Ramos (cell line): ENCODE measurements around the gene ARID1A.

ENCODE experiments used
- in situ Hi-C: fragments of 300-500 bp; cut with MboI; formaldehyde crosslinking; loops from one replicate; pipeline ENCODE4 v1.14.3; 2022; ENCODE audit warnings: low sequenced_read_pairs; ENCODE audit not compliant: unreplicated experiment

ARID1A gene

DNA sequence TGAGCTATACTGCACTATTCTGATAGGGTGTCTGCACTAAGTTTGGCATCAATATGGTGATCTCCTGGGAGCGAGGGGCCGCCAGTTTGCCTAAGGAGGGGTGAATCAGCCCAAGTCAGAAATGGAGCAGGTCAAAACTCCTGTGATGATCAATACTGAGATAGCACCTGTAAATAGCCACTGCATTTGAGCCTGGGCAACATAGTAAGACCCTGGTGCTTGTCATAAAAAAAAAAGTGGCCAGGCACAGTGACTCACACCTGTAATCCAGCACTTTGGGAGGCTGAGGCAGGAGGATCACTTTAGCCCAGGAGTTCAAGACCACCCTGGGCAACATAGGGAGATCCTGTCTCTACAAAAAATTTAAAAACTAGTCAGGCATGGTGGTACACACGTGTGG lies 119.1 kb downstream of the ARID1A start:
- in situ Hi-C loops, result no loop called here

DNA sequence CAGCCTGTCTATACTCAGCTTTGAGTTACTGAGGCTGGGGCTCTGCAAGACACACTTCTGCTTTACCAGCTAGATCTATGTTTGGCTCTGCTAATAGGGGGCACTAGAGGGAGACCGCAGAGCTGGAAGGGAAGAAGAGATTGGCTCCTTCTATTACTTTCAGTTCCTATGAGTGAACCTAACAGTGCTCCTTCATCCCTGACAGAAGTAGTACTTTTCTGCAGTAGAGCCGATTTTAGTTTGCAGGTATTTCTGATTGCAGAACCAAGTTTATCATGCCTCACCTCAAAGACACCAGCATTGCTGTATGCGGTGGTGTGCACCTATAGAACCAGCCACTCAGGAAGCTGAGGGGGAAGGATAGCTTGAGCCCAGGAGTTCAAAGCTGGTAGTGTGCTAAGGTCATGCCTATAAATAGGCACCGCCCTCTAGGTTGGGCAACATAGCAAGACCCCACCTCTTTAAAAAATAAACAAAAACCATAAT lies 125.0 kb downstream of the ARID1A start:
- in situ Hi-C loops, result no loop called here

- in situ Hi-C loops, result no loop called here
Measured at GRCh38 chr1:26822737-26823395, 127.1 kb downstream of the ARID1A start.

GRCh38 chr1:26824731-26825130 lies 128.9 kb downstream of the ARID1A start:
- in situ Hi-C loops, result no loop called here

DNA sequence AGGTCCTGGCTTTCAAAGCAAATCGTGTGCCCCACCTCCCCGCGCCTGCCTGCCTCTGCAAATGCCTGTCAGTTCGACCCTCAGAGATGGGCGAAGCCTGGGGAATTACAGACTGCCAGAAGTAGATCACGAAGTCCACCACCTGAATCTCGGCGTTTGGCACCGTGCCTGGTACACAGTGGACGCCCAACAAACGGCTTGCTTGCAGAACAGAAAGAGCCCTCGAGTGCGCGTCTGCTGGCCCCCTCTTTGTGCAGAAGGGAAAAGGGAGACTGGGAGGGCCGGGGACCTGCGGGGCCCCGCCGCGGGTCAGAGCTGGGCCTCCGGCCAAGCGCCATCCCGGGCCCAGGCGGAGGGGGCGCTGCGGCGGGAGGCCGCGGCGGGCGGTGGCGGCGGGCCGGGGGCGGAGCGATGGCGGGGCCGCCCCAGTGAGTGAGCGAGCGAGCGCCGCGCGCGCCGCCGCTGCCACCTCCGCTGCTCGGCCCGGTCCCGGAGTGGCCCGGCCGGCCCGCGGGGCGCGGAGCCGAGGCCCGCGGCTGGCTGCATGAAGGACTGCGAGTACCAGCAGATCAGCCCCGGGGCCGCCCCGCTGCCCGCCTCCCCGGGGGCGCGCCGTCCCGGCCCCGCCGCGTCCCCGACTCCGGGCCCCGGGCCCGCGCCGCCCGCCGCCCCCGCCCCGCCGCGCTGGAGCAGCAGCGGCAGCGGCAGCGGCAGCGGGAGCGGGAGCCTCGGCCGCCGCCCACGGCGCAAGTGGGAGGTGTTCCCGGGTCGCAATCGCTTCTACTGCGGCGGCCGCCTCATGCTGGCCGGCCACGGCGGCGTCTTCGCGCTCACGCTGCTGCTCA lies 130.7 kb downstream of the ARID1A start, which contains the start of gene ZDHHC18:
TSS of gene ZDHHC18 (plus strand) at position 428 of the 845 bp plus-strand sequence. CDS start at position 545, 117 bp downstream.
- in situ Hi-C loops, result no loop called here

DNA sequence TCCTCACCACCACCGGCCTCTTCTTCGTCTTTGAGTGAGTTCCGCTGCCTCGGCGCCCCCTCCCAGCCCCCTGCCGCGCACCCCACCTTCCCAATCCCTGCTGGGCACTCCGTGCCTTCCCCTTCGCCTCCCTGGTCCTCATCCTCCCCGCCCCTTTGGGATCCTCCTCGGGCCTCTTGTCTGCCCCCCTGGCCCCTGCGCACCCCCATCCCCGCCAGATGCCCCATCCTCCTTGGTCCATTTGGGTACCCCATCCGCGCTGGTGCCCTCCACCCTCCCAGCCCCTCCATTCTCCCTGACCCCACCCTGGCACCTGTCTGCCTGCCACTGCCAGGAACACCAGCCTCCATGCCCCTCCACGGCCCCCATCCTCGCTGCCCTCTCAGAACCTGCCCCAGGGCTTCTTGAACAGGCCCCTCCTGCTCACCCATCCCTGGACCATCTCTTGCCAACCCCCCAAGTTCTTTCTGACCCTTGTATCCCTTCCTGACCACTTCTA lies 131.3 kb downstream of the ARID1A start:
- in situ Hi-C loops, result no loop called here

GRCh38 chr1:26827663-26828062 lies 131.8 kb downstream of the ARID1A start:
- in situ Hi-C loops, result no loop called here

- in situ Hi-C loops, result no loop called here
Measured at GRCh38 chr1:26828411-26828991, 132.7 kb downstream of the ARID1A start.

- in situ Hi-C loops, result no loop called here
Measured at GRCh38 chr1:26829184-26829911, 133.5 kb downstream of the ARID1A start.

DNA sequence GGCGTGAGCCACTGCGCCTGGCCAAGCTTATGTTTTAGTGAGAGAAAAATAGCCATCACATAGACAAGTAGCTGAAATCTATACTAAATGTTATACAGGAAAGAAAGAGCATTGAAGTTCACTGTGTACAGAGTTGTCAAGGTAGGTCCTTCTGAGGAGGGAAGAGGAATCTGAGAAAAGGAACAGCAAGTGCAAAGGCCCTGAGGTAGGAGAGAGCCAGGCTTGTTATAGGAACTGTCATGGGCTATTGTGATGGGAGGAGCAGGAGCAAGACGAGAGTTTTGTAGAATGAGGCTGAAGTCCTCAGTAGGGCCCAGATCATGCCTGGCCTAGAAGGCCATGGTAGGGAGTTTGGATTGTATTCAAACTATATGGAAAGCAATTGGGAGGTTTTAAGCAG lies 135.2 kb downstream of the ARID1A start:
- in situ Hi-C loops, result no loop called here
